Measurements from ENCODE around the gene SRL. TPM values are rescaled to one million over a fixed set of nuclear protein-coding genes. Genes with fewer than 3 reads are reported as not detected.

The SRL gene
- total RNA-seq, 5 donors from 2014 or later (not counting 1 experiment from before 2014, with no cell fraction given), result 0.06 TPM; not detected in 4

- H3K27ac ChIP-seq (ENCODE audit: low read length), result no peak overlapping the region
- H3K4me1 Mint-ChIP-seq, result no peaks in the 10 kb centered on the region
- H3K36me3 Mint-ChIP-seq, result no peaks in the 10 kb centered on the region
- H3K4me3 Mint-ChIP-seq, result no peak overlapping the region
- H3K4me3 ChIP-seq (ENCODE audit: control insufficient read depth in 1 of 2, extremely low read depth in 1 of 2, low read length in 1 of 2), result no peak overlapping the region
- WGBS (ENCODE audit: insufficient coverage), result 60% methylated on average over 1 of the region's 1 CpG
- H3K4me1 ChIP-seq (ENCODE audit: control insufficient read depth in 1 of 2, extremely low read depth in 1 of 2, insufficient read depth in 2 of 2, low read length in 2 of 2), result no peaks in the 10 kb centered on the region
- ChIA-PET POLR2A (no interaction called here), CTCF (no interaction called here)
- peaks cover 0 to 9% of the 10 kb centered on the region in 2 experiments for H3K27me3 ChIP-seq (replicated peaks in 1 of 2; ENCODE audit: control insufficient read depth in 2 of 2, extremely low read depth in 1 of 2, insufficient read depth in 2 of 2, low read length in 1 of 2)
- no peaks in the 10 kb centered on the region for H3K36me3 ChIP-seq (ENCODE audit: control insufficient read depth in 2 of 2, extremely low read depth in 1 of 2, insufficient read depth in 1 of 2, low read length in 1 of 2)
- H3K9me3 Mint-ChIP-seq, result no peaks in the 10 kb centered on the region
- ATAC-seq (replicated peaks in 1 of 4), result no peak
- peaks cover 0 to 1% of the 10 kb centered on the region in 2 donors for H3K27me3 Mint-ChIP-seq
- no peak for DNase-seq
- no peaks in the 10 kb centered on the region for H3K9me3 ChIP-seq
- H3K27ac Mint-ChIP-seq, result no peak overlapping the region
Observed at GRCh38 chr16:4193920-4194319, 48.0 kb downstream of the SRL start.

- Histone ChIP-seq H3K4me1 (ENCODE audit: control insufficient read depth in 1 of 2, extremely low read depth in 1 of 2, insufficient read depth in 2 of 2, low read length in 2 of 2) (no peaks in the 10 kb centered on the region), H3K27ac (ENCODE audit: low read length) (no peak overlapping the region), H3K4me3 (ENCODE audit: control insufficient read depth in 1 of 2, extremely low read depth in 1 of 2, low read length in 1 of 2) (no peak overlapping the region), H3K27me3 (replicated peaks in 1 of 2; ENCODE audit: control insufficient read depth in 2 of 2, extremely low read depth in 1 of 2, insufficient read depth in 2 of 2, low read length in 1 of 2) (peaks cover 0 to 6% of the 10 kb centered on the region in 2 experiments), H3K9me3 (no peaks in the 10 kb centered on the region), H3K36me3 (ENCODE audit: control insufficient read depth in 2 of 2, extremely low read depth in 1 of 2, insufficient read depth in 1 of 2, low read length in 1 of 2) (no peaks in the 10 kb centered on the region)
- DNase-seq, result no peak
- Mint-ChIP-seq H3K27ac (no peak overlapping the region), H3K27me3 (peaks cover 0 to 1% of the 10 kb centered on the region in 2 donors), H3K36me3 (no peaks in the 10 kb centered on the region), H3K9me3 (no peaks in the 10 kb centered on the region), H3K4me3 (no peak overlapping the region), H3K4me1 (no peaks in the 10 kb centered on the region)
- ChIA-PET POLR2A (no interaction called here), CTCF (interaction anchor here in 1 of 2 donors (0.7 kb wide), 1 partner anchor 229 kb away, joined by 4 read pairs; no protein-coding TSS in a partner anchor)
- 97% methylated on average over 6 of the region's 14 CpGs for WGBS (ENCODE audit: insufficient coverage)
- ATAC-seq (replicated peaks in 1 of 4), result no peak
Observed at GRCh38 chr16:4192206-4192605, 49.7 kb downstream of the SRL start.

- CTCF ChIA-PET, result no interaction called here
- H3K27me3 ChIP-seq (replicated peaks in 1 of 2; ENCODE audit: control insufficient read depth in 2 of 2, extremely low read depth in 1 of 2, insufficient read depth in 2 of 2, low read length in 1 of 2), result peaks cover 0 to 8% of the 10 kb centered on the region in 2 experiments
- no peaks in the 10 kb centered on the region for H3K36me3 ChIP-seq (ENCODE audit: control insufficient read depth in 2 of 2, extremely low read depth in 1 of 2, insufficient read depth in 1 of 2, low read length in 1 of 2)
- Mint-ChIP-seq H3K9me3 (no peaks in the 10 kb centered on the region), H3K4me1 (no peaks in the 10 kb centered on the region), H3K27ac (no peak overlapping the region), H3K4me3 (no peak overlapping the region), H3K36me3 (no peaks in the 10 kb centered on the region), H3K27me3 (peaks cover 0 to 3% of the 10 kb centered on the region in 2 donors)
- WGBS (ENCODE audit: insufficient coverage), result 77% methylated on average over 7 of the region's 13 CpGs
- H3K4me1 ChIP-seq (ENCODE audit: control insufficient read depth in 1 of 2, extremely low read depth in 1 of 2, insufficient read depth in 2 of 2, low read length in 2 of 2), result no peaks in the 10 kb centered on the region
- ATAC-seq (replicated peaks in 1 of 4), result no peak
- no peak overlapping the region for H3K27ac ChIP-seq (ENCODE audit: low read length)
- H3K9me3 ChIP-seq, result no peaks in the 10 kb centered on the region
- H3K4me3 ChIP-seq (ENCODE audit: control insufficient read depth in 1 of 2, extremely low read depth in 1 of 2, low read length in 1 of 2), result no peak overlapping the region
- POLR2A ChIA-PET, result no interaction called here
- no peak for DNase-seq
Observed at GRCh38 chr16:4190712-4191333, 51.1 kb downstream of the SRL start.

DNA sequence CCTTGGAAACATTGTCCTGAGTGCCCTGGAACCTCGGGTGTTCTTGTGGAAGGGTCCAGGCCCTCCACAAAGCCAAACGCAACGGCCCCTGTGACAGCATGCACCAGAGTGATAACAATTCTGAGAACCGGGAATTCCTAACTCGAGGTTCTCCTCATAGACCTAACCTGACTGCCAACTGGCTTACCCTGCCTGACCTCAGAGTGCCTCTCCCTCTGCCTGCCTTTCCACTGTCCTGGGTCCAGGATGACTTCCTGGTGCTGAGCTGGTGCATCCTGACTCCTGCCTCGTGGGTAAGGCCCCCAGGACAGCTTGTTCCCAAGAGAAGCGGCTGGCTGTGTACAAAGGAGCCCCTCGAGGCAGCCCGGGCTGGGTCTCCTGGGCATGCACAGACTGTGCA, 51.8 kb downstream of the SRL start:
- H3K36me3 ChIP-seq (ENCODE audit: control insufficient read depth in 2 of 2, extremely low read depth in 1 of 2, insufficient read depth in 1 of 2, low read length in 1 of 2), result no peaks in the 10 kb centered on the region
- Mint-ChIP-seq H3K36me3 (no peaks in the 10 kb centered on the region), H3K9me3 (no peaks in the 10 kb centered on the region), H3K27ac (no peak overlapping the region), H3K4me1 (no peaks in the 10 kb centered on the region), H3K27me3 (peaks cover 0 to 3% of the 10 kb centered on the region in 2 donors), H3K4me3 (no peak overlapping the region)
- ATAC-seq (replicated peaks in 1 of 4), result no peak
- peaks cover 0 to 8% of the 10 kb centered on the region in 2 experiments for H3K27me3 ChIP-seq (replicated peaks in 1 of 2; ENCODE audit: control insufficient read depth in 2 of 2, extremely low read depth in 1 of 2, insufficient read depth in 2 of 2, low read length in 1 of 2)
- no peaks in the 10 kb centered on the region for H3K9me3 ChIP-seq
- H3K4me1 ChIP-seq (ENCODE audit: control insufficient read depth in 1 of 2, extremely low read depth in 1 of 2, insufficient read depth in 2 of 2, low read length in 2 of 2), result no peaks in the 10 kb centered on the region
- DNase-seq, result no peak
- POLR2A ChIA-PET, result no interaction called here
- no peak overlapping the region for H3K27ac ChIP-seq (ENCODE audit: low read length)
- 79% methylated on average over 9 of the region's 9 CpGs for WGBS (ENCODE audit: insufficient coverage)
- no peak overlapping the region for H3K4me3 ChIP-seq (ENCODE audit: control insufficient read depth in 1 of 2, extremely low read depth in 1 of 2, low read length in 1 of 2)
- CTCF ChIA-PET, result no interaction called here

GRCh38 chr16:4184038-4184702, 57.7 kb downstream of the SRL start:
- Mint-ChIP-seq H3K4me1 (peaks cover 6 to 11% (median 6%) of the 10 kb centered on the region in 3 donors), H3K27me3 (peaks cover 0 to 2% of the 10 kb centered on the region in 2 donors), H3K9me3 (no peaks in the 10 kb centered on the region), H3K27ac (peak overlapping the region in 1 of 2 donors; percentile 72), H3K4me3 (peak overlapping the region; percentile 78 to 81 (median 78)), H3K36me3 (no peaks in the 10 kb centered on the region)
- Histone ChIP-seq H3K4me3 (ENCODE audit: control insufficient read depth in 1 of 2, extremely low read depth in 1 of 2, low read length in 1 of 2) (peak overlapping the region; percentile 57 to 86), H3K27me3 (replicated peaks in 1 of 2; ENCODE audit: control insufficient read depth in 2 of 2, extremely low read depth in 1 of 2, insufficient read depth in 2 of 2, low read length in 1 of 2) (peaks cover 0 to 6% of the 10 kb centered on the region in 2 experiments), H3K9me3 (no peaks in the 10 kb centered on the region), H3K36me3 (ENCODE audit: control insufficient read depth in 2 of 2, extremely low read depth in 1 of 2, insufficient read depth in 1 of 2, low read length in 1 of 2) (no peaks in the 10 kb centered on the region), H3K4me1 (ENCODE audit: control insufficient read depth in 1 of 2, extremely low read depth in 1 of 2, insufficient read depth in 2 of 2, low read length in 2 of 2) (peaks cover 0 to 17% of the 10 kb centered on the region in 2 experiments), H3K27ac (ENCODE audit: low read length) (no peak overlapping the region)
- WGBS (ENCODE audit: insufficient coverage), result 27% methylated on average over 57 of the region's 59 CpGs
- no peak for ATAC-seq (replicated peaks in 1 of 4)
- ChIA-PET CTCF (interaction anchor here in 1 of 2 donors (0.5 to 0.6 kb wide), 2 partner anchors 9 to 1253 kb away, joined by 4 to 5 read pairs; no protein-coding TSS in a partner anchor), POLR2A (no interaction called here)
- DNase-seq, result no peak

DNA sequence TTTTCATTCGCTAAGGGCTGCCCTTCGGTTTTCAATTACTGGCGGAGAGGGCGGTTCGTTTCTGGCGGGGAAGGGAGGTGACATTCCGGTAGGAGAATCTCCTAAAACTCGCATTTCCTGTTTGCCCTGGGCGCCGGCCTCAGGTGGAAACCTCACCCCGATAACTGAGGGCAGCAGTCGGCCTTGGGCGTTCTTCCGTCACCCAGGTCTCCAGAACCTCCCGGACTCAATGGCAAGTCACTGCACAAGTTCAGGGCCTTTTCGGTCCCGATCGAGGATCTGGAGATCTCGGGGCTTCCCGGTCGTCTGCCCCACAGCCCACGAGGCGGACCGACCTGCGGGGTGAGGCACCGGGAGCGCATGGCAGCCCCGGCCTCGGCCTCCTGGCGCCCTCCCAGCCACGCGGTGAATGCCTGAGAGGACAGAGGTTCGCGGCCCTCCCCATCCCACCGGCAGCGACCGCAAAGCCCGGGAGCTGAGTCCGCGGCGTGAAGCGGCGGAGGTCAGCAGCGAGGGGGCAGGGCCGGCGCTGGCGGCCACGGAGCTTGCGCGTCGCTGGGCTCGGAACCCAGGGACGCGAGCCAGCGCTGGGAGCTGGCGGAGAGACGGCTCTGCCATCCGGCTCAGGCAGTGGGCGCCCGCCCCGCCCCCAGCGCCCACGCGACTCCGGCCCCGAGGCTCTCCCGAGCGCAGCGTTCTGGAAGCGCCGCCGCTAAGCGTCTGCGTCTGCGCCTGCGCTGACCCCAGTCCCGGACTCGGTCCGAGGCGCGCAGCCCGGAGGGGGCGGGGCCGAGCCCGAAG, 58.4 kb downstream of the SRL start:
- Histone ChIP-seq H3K4me3 (ENCODE audit: control insufficient read depth in 1 of 2, extremely low read depth in 1 of 2, low read length in 1 of 2) (peak overlapping the region; percentile 57 to 86), H3K27me3 (replicated peaks in 1 of 2; ENCODE audit: control insufficient read depth in 2 of 2, extremely low read depth in 1 of 2, insufficient read depth in 2 of 2, low read length in 1 of 2) (peaks cover 0 to 6% of the 10 kb centered on the region in 2 experiments), H3K4me1 (ENCODE audit: control insufficient read depth in 1 of 2, extremely low read depth in 1 of 2, insufficient read depth in 2 of 2, low read length in 2 of 2) (peaks cover 0 to 17% of the 10 kb centered on the region in 2 experiments), H3K27ac (ENCODE audit: low read length) (peak overlapping the region; percentile 5), H3K9me3 (no peaks in the 10 kb centered on the region), H3K36me3 (ENCODE audit: control insufficient read depth in 2 of 2, extremely low read depth in 1 of 2, insufficient read depth in 1 of 2, low read length in 1 of 2) (no peaks in the 10 kb centered on the region)
- peak; percentile 86 to 94 (median 90) for ATAC-seq (replicated peaks in 1 of 4)
- H3K4me1 Mint-ChIP-seq, result peaks cover 6 to 11% (median 6%) of the 10 kb centered on the region in 3 donors
- CTCF ChIA-PET, result interaction anchor here in 1 of 2 donors (0.6 kb wide), 1 partner anchor 10 kb away, joined by 4 read pairs; no protein-coding TSS in a partner anchor
- H3K36me3 Mint-ChIP-seq, result no peaks in the 10 kb centered on the region
- POLR2A ChIA-PET, result interaction anchor here (0.6 kb wide), 2 partner anchors 18 to 74 kb away, joined by 3 read pairs; no protein-coding TSS in a partner anchor
- no peaks in the 10 kb centered on the region for H3K9me3 Mint-ChIP-seq
- no peak overlapping the region for H3K27ac Mint-ChIP-seq
- peak overlapping the region; percentile 72 to 81 (median 75) for H3K4me3 Mint-ChIP-seq
- WGBS (ENCODE audit: insufficient coverage), result under 1% methylated on average over 77 of the region's 85 CpGs
- peak; percentile 28 to 88 (median 56) for DNase-seq
- H3K27me3 Mint-ChIP-seq, result peaks cover 0 to 2% of the 10 kb centered on the region in 2 donors
